Mesendoderm (in vitro differentiated cells): ENCODE measurements around the gene TBRG1.
"Not testable (repeated sequence)": the region's sequence is repeated elsewhere in the genome, so short reads cannot be mapped to it uniquely, and the experiment has no call there.

Experiments used
- DNase-seq: peaks from one replicate; pipeline ENCODE4 v3.0.0; 2013
- H2AK5ac ChIP-seq: 2 replicates; pipeline ENCODE4 v1.6.1; 2013; ENCODE audit warnings: low read length, inconsistent platforms
- H2BK120ac ChIP-seq: 2 replicates; pipeline ENCODE4 v1.6.1; 2013; ENCODE audit warnings: low read depth, mild to moderate bottlenecking, low read length, moderate library complexity, mixed read lengths
- H2BK15ac ChIP-seq: replicated peaks from 2 replicates; pipeline ENCODE4 v1.6.1; 2013; ENCODE audit warnings: low read depth, mild to moderate bottlenecking, moderate library complexity
- H2BK5ac ChIP-seq: 2 replicates; pipeline ENCODE4 v1.6.1; 2013; ENCODE audit warnings: low read length, inconsistent platforms
- H3K18ac ChIP-seq: 2 replicates; pipeline ENCODE4 v1.6.1; 2013; ENCODE audit warnings: mild to moderate bottlenecking, low read length, mixed read lengths
- H3K23ac ChIP-seq: one replicate; pipeline ENCODE4 v1.6.1; 2013; ENCODE audit warnings: low read length
- H3K27ac ChIP-seq: 2 replicates; pipeline ENCODE4 v1.5.1; 2013; ENCODE audit warnings: low read depth, mild to moderate bottlenecking, inconsistent platforms, low read length, moderate library complexity
- H3K27me3 ChIP-seq: 2 replicates; pipeline ENCODE4 v1.6.1; 2013; ENCODE audit warnings: low read length, control low read depth, mild to moderate bottlenecking, inconsistent platforms; ENCODE audit not compliant: insufficient read depth, poor library complexity
- H3K36me3 ChIP-seq: 2 replicates; pipeline ENCODE4 v1.6.1; 2013; ENCODE audit warnings: low read length, inconsistent platforms; ENCODE audit not compliant: control insufficient read depth, insufficient read depth
- H3K4ac ChIP-seq: one replicate; pipeline ENCODE4 v1.6.1; 2013; ENCODE audit warnings: low read depth, mild to moderate bottlenecking, low read length, moderate library complexity
- H3K4me1 ChIP-seq: 2 replicates; pipeline ENCODE4 v1.6.1; 2013; ENCODE audit warnings: low read depth, low read length, inconsistent platforms; ENCODE audit not compliant: control insufficient read depth
- H3K4me2 ChIP-seq: 2 replicates; pipeline ENCODE4 v1.6.1; 2013; ENCODE audit warnings: low read length
- H3K4me3 ChIP-seq: 2 replicates; pipeline ENCODE4 v1.5.1; 2013; ENCODE audit warnings: mild to moderate bottlenecking, low read length
- H3K56ac ChIP-seq: one replicate; pipeline ENCODE4 v1.6.1; 2013; ENCODE audit warnings: low read length
- H3K79me1 ChIP-seq: 2 replicates; pipeline ENCODE4 v1.6.1; 2013; ENCODE audit warnings: low read length, inconsistent platforms
- H3K79me2 ChIP-seq: 2 replicates; pipeline ENCODE4 v1.6.1; 2013; ENCODE audit warnings: mild to moderate bottlenecking, low read length; ENCODE audit not compliant: control insufficient read depth, insufficient read depth
- H3K9ac ChIP-seq: 2 replicates; pipeline ENCODE4 v1.6.1; 2013; ENCODE audit warnings: low read length, inconsistent platforms
- H4K5ac ChIP-seq: one replicate; pipeline ENCODE4 v1.6.1; 2013; ENCODE audit warnings: low read length
- H4K8ac ChIP-seq: one replicate; pipeline ENCODE4 v1.6.1; 2013; ENCODE audit warnings: low read depth, mild to moderate bottlenecking, control low read depth, low read length, moderate library complexity
- WGBS: extraction: QIAGEN DNeasy Blood & Tissue Kit; methylation state at CpG from one replicate; pipeline ENCODE4 v1.1.7; 2013; ENCODE audit warnings: low lambda C conversion rate, missing lambda C conversion rate; ENCODE audit not compliant: insufficient coverage; ENCODE audit errors: extremely low coverage; 5-methylcytosine and 5-hydroxymethylcytosine counted together

TBRG1 gene

GRCh38 chr11:124597626-124598025, 25.0 kb upstream of the TBRG1 start:
- Histone ChIP-seq H3K23ac (no peak overlapping the region), H3K79me2 (no peaks in the 10 kb centered on the region)
- no peak for DNase-seq

DNA sequence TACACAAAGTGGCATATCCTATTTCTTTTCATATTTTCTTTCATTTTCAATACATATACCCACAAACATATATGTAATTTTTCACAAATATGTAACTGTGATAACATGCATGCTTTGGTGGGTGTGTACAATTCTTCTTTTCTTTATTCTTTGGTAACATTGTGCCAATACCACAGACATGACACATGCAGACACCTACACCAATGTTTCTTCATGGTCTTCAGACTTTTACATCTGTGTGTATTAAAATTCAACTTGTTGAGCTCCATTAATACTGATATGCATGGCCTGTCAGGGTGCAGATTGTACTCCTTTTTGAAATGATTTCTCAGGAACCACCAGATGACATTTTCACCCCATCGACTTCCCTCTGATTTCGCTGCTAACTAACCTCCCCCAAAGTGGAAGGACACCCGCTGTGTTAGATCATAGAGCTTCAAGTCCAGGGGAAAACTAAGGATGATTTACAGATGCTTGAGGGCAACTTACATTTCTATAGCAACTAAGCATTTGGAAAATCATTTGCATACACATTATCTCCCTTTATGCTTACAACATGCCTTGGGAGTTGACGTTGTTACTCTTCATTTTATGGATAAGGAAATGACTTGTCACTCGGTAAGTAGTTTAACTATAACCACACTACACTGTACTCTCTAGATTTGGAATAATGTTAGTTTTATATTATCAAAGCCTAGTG, 21.9 kb upstream of the TBRG1 start:
- no peak overlapping the region for H3K4me3 ChIP-seq
- H3K79me1 ChIP-seq = no peaks in the 10 kb centered on the region
- H3K4me2 ChIP-seq = no peak overlapping the region
- H3K27me3 ChIP-seq = no peaks in the 10 kb centered on the region
- H3K27ac ChIP-seq = no peak overlapping the region
- H2BK15ac ChIP-seq = no peak overlapping the region
- no peak overlapping the region for H3K4ac ChIP-seq
- no peak overlapping the region for H2AK5ac ChIP-seq
- no peak overlapping the region for H4K5ac ChIP-seq
- H3K9ac ChIP-seq = no peak overlapping the region
- no peaks in the 10 kb centered on the region for H3K79me2 ChIP-seq
- no peak overlapping the region for H3K18ac ChIP-seq
- H3K4me1 ChIP-seq = peaks cover 1% of the 10 kb centered on the region
- no peak overlapping the region for H2BK120ac ChIP-seq
- no peak overlapping the region for H3K56ac ChIP-seq
- WGBS = no CpG with 5 or more reads among the region's 5 CpGs
- H3K36me3 ChIP-seq = no peaks in the 10 kb centered on the region
- no peak for DNase-seq
- no peak overlapping the region for H3K23ac ChIP-seq
- H4K8ac ChIP-seq = no peak overlapping the region
- H2BK5ac ChIP-seq = no peak overlapping the region

More at GRCh38 chr11:124597626-124598025, 25.0 kb upstream of the TBRG1 start:
- H4K8ac ChIP-seq = no peak overlapping the region
- no peak overlapping the region for H4K5ac ChIP-seq
- no peak overlapping the region for H3K56ac ChIP-seq
- no peak overlapping the region for H3K27ac ChIP-seq
- H3K18ac ChIP-seq = no peak overlapping the region
- no peak overlapping the region for H2BK15ac ChIP-seq
- no peak overlapping the region for H3K9ac ChIP-seq
- peaks cover 1% of the 10 kb centered on the region for H3K4me1 ChIP-seq
- no peak overlapping the region for H2BK120ac ChIP-seq
- H2BK5ac ChIP-seq = no peak overlapping the region
- no peaks in the 10 kb centered on the region for H3K27me3 ChIP-seq
- H3K4me2 ChIP-seq = no peak overlapping the region
- H3K4ac ChIP-seq = no peak overlapping the region
- no peak overlapping the region for H2AK5ac ChIP-seq
- no peaks in the 10 kb centered on the region for H3K36me3 ChIP-seq
- H3K4me3 ChIP-seq = no peak overlapping the region
- H3K79me1 ChIP-seq = no peaks in the 10 kb centered on the region

DNA sequence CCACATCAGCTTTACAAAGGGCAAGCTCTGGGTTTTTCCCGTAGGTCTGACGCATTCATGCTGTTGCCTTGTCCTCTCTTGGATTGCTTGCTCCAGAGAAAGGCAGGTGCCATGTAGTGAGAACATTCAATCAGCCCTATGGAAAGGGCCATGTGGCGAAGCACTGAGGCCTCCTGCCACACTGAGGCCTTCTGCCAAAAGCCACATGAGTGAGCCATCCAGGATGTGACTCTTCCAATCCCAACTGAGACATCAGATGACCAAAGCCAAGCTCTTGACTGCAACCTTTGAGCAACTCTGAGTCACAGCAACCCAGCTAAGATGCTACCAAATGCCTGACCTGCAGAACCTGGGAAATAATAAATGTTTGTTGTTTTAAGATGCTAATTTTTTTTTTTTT, 20.5 kb upstream of the TBRG1 start:
- no peak overlapping the region for H3K56ac ChIP-seq
- H3K4ac ChIP-seq = no peak overlapping the region
- no peaks in the 10 kb centered on the region for H3K27me3 ChIP-seq
- peaks cover 1% of the 10 kb centered on the region for H3K4me1 ChIP-seq
- no peak overlapping the region for H3K9ac ChIP-seq
- H3K4me3 ChIP-seq = no peak overlapping the region
- H2BK120ac ChIP-seq = no peak overlapping the region
- H3K36me3 ChIP-seq = no peaks in the 10 kb centered on the region
- WGBS = no CpG with 5 or more reads among the region's 3 CpGs
- no peak overlapping the region for H2BK5ac ChIP-seq
- no peak overlapping the region for H3K23ac ChIP-seq
- H4K5ac ChIP-seq = no peak overlapping the region
- no peaks in the 10 kb centered on the region for H3K79me1 ChIP-seq
- H3K79me2 ChIP-seq = no peaks in the 10 kb centered on the region
- H2AK5ac ChIP-seq = no peak overlapping the region
- DNase-seq = no peak
- no peak overlapping the region for H2BK15ac ChIP-seq
- no peak overlapping the region for H4K8ac ChIP-seq
- H3K27ac ChIP-seq = no peak overlapping the region
- H3K4me2 ChIP-seq = no peak overlapping the region
- H3K18ac ChIP-seq = no peak overlapping the region

DNA sequence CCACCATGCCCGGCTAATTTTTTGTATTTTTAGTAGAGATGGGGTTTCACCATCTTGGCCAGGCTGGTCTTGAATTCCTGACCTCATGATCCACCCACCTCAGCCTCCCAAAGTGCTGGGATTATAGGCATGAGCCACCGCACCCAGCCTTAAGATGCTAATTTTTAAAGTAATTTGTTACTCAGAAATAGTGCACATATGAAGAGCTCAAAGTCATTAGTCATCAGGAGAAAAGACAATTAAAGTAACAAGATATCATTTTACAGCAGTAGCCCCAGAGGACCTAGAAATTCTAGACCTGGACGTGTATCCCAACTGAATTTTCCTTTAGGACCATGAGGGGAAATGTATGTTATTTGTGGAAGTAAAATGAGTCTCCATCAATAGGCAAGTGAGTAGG, 19.9 kb upstream of the TBRG1 start:
- H3K4me3 ChIP-seq, H3K4me1 ChIP-seq, H2BK15ac ChIP-seq, H3K27ac ChIP-seq, H3K36me3 ChIP-seq, H3K4me2 ChIP-seq, H2BK5ac ChIP-seq, H3K56ac ChIP-seq, H4K8ac ChIP-seq, H3K23ac ChIP-seq, H3K18ac ChIP-seq, H3K79me2 ChIP-seq, H2AK5ac ChIP-seq, DNase-seq, H3K4ac ChIP-seq, H3K9ac ChIP-seq, H2BK120ac ChIP-seq, H3K27me3 ChIP-seq, H3K79me1 ChIP-seq, H4K5ac ChIP-seq: not testable (repeated sequence)
- WGBS = no CpG with 5 or more reads among the region's 3 CpGs

- no peak overlapping the region for H4K8ac ChIP-seq
- H3K79me2 ChIP-seq = no peaks in the 10 kb centered on the region
- no CpG with 5 or more reads among the region's 3 CpGs for WGBS
- H3K27ac ChIP-seq = no peak overlapping the region
- no peak overlapping the region for H2BK15ac ChIP-seq
- H4K5ac ChIP-seq = no peak overlapping the region
- H3K56ac ChIP-seq = no peak overlapping the region
- H3K27me3 ChIP-seq = no peaks in the 10 kb centered on the region
- no peak overlapping the region for H3K4me2 ChIP-seq
- no peak overlapping the region for H3K4me3 ChIP-seq
- no peak overlapping the region for H3K23ac ChIP-seq
- no peaks in the 10 kb centered on the region for H3K79me1 ChIP-seq
- DNase-seq = no peak
- no peak overlapping the region for H3K18ac ChIP-seq
- H2BK120ac ChIP-seq = no peak overlapping the region
- H3K36me3 ChIP-seq = no peaks in the 10 kb centered on the region
- H2BK5ac ChIP-seq = no peak overlapping the region
- H3K4me1 ChIP-seq = peaks cover under 1% of the 10 kb centered on the region
- H2AK5ac ChIP-seq = no peak overlapping the region
- no peak overlapping the region for H3K4ac ChIP-seq
- H3K9ac ChIP-seq = no peak overlapping the region
Measured at GRCh38 chr11:124605719-124606118, 16.9 kb upstream of the TBRG1 start.

DNA sequence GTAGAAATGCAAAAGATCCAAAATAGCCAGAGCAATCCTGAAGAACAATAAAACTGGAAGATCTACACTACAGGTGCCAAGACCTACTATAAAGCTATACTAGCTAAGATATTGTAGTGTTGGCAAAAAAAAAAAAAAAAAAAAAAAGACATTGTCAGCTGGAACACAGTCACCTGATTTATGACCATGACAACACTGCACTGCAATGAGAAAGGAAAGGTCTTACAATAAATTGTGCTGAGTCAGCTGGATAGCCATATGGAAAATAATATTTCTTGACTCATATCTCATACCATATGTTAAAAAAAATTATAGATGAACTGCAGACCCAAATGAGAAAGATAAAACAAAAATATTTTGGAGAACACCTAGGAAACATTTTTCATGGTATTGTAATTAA, 14.5 kb upstream of the TBRG1 start:
- no peak overlapping the region for H3K9ac ChIP-seq
- no peak overlapping the region for H2AK5ac ChIP-seq
- H4K5ac ChIP-seq = no peak overlapping the region
- H3K23ac ChIP-seq = no peak overlapping the region
- H2BK120ac ChIP-seq = no peak overlapping the region
- H3K27ac ChIP-seq = no peak overlapping the region
- H3K56ac ChIP-seq = no peak overlapping the region
- H3K79me2 ChIP-seq = no peaks in the 10 kb centered on the region
- no peak overlapping the region for H3K4ac ChIP-seq
- no peak overlapping the region for H2BK5ac ChIP-seq
- no peaks in the 10 kb centered on the region for H3K4me1 ChIP-seq
- no peak overlapping the region for H2BK15ac ChIP-seq
- H3K36me3 ChIP-seq = no peaks in the 10 kb centered on the region
- H3K18ac ChIP-seq = no peak overlapping the region
- H3K4me2 ChIP-seq = no peak overlapping the region
- H3K4me3 ChIP-seq = no peak overlapping the region
- no peak for DNase-seq
- H4K8ac ChIP-seq = no peak overlapping the region
- H3K79me1 ChIP-seq = no peaks in the 10 kb centered on the region
- no peaks in the 10 kb centered on the region for H3K27me3 ChIP-seq
